CD14-positive monocyte (primary cell): ENCODE data around the gene CGB1. TPM values are rescaled to one million over a fixed set of nuclear protein-coding genes. Genes with fewer than 3 reads are reported as not detected.
"Not testable (repeated sequence)": the region's sequence is repeated elsewhere in the genome, so short reads cannot be mapped to it uniquely, and the experiment has no call there.

Experiments used
- DNase-seq, 3 donors: peaks; one replicate each; pipeline ENCODE4 v3.0.0-alpha.2; 2011 to 2022
- H2AFZ ChIP-seq: 2 replicates; pipeline ENCODE4 v1.6.0; 2012; ENCODE audit warnings: mild to moderate bottlenecking, low read depth, low read length, inconsistent platforms; ENCODE audit not compliant: insufficient read depth, poor library complexity, severe bottlenecking
- H3K27ac ChIP-seq, 2 donors: 1 replicate in 1 of 2; 2 replicates in 1 of 2; pipeline ENCODE4 v1.5.1; 2012 to 2013; ENCODE audit warnings: low read length in 2 of 2, control low read depth in 1 of 2, inconsistent platforms in 1 of 2, low read depth in 1 of 2, mild to moderate bottlenecking in 1 of 2
- H3K27me3 ChIP-seq, 2 donors: one replicate each; pipeline versions ENCODE4 v1.6.0 to v1.6.1; 2011 to 2013; ENCODE audit warnings: low read length in 2 of 2; ENCODE audit not compliant: control insufficient read depth in 2 of 2, insufficient read depth in 2 of 2
- H3K36me3 ChIP-seq, 2 donors: replicated peaks in 1 of 2; 1 replicate in 1 of 2; 2 replicates in 1 of 2; pipeline versions ENCODE4 v1.5.1 to v1.6.1; 2012 to 2013; ENCODE audit warnings: low read length in 2 of 2, control low read depth in 1 of 2, inconsistent platforms in 1 of 2, mild to moderate bottlenecking in 1 of 2; ENCODE audit not compliant: insufficient read depth in 2 of 2, control insufficient read depth in 1 of 2
- H3K4me1 ChIP-seq, 2 donors: 1 replicate in 1 of 2; 2 replicates in 1 of 2; pipeline versions ENCODE4 v1.5.1 to v1.6.1; 2012 to 2013; ENCODE audit warnings: low read length in 2 of 2, control low read depth in 1 of 2, inconsistent platforms in 1 of 2, mild to moderate bottlenecking in 1 of 2, moderate library complexity in 1 of 2; ENCODE audit not compliant: insufficient read depth in 2 of 2, control insufficient read depth in 1 of 2
- H3K4me2 ChIP-seq: replicated peaks from 2 replicates; pipeline ENCODE3; 2012; ENCODE audit warnings: low read length, moderate library complexity, mild to moderate bottlenecking; ENCODE audit not compliant: poor library complexity, severe bottlenecking; ENCODE audit errors: extremely low read depth
- H3K4me3 ChIP-seq, 3 experiments: fragments of 200-600 bp in 1 of 3; sonication (generic) in 1 of 3; replicated peaks in 1 of 3; 1 replicate in 2 of 3; 2 replicates in 1 of 3; pipeline ENCODE4 v1.5.1; 2011 to 2013; ENCODE audit warnings: low read length in 3 of 3, mild to moderate bottlenecking in 3 of 3, control low read depth in 2 of 3, low read depth in 2 of 3, inconsistent platforms in 1 of 3, moderate library complexity in 1 of 3
- H3K79me2 ChIP-seq: 2 replicates; pipeline ENCODE4 v1.6.0; 2012; ENCODE audit warnings: mild to moderate bottlenecking, control low read depth, inconsistent platforms, low read length, moderate library complexity; ENCODE audit not compliant: insufficient read depth
- H3K9ac ChIP-seq: 2 replicates; pipeline ENCODE4 v1.6.0; 2017; ENCODE audit warnings: low read length, mild to moderate bottlenecking; ENCODE audit not compliant: insufficient read depth, poor library complexity, severe bottlenecking
- H3K9me3 ChIP-seq, 2 donors: replicated peaks in 1 of 2; 1 replicate in 1 of 2; 2 replicates in 1 of 2; pipeline versions ENCODE4 v1.5.1 to v1.6.1; 2012 to 2013; ENCODE audit warnings: low read length in 2 of 2, control low read depth in 1 of 2; ENCODE audit not compliant: control insufficient read depth in 1 of 2, insufficient read depth in 1 of 2
- H4K20me1 ChIP-seq: 2 replicates; pipeline ENCODE4 v1.6.0; 2012; ENCODE audit warnings: mild to moderate bottlenecking, low read length, control low read depth, moderate library complexity; ENCODE audit not compliant: insufficient read depth
- H3K27ac Mint-ChIP-seq, 7 donors: one replicate each; pipeline ENCODE4 v1.8.0; 2020; ENCODE audit warnings: mild to moderate bottlenecking in 7 of 7, mixed read lengths in 7 of 7, moderate library complexity in 6 of 7, inconsistent platforms in 2 of 7
- H3K27me3 Mint-ChIP-seq, 3 donors: one replicate each; pipeline ENCODE4 v1.8.0; 2021 to 2022; ENCODE audit warnings: low read depth in 3 of 3, mild to moderate bottlenecking in 3 of 3, mixed read lengths in 3 of 3, moderate library complexity in 3 of 3, inconsistent platforms in 1 of 3
- H3K36me3 Mint-ChIP-seq, 2 donors: one replicate each; pipeline ENCODE4 v1.8.0; 2020; ENCODE audit warnings: mixed read lengths in 2 of 2, inconsistent platforms in 1 of 2, mild to moderate bottlenecking in 1 of 2
- H3K4me1 Mint-ChIP-seq: one replicate; pipeline ENCODE4 v1.8.0; 2020; ENCODE audit warnings: mild to moderate bottlenecking, mixed read lengths
- H3K4me3 Mint-ChIP-seq, 2 donors: one replicate each; pipeline ENCODE4 v1.8.0; 2020; ENCODE audit warnings: mild to moderate bottlenecking in 2 of 2, mixed read lengths in 2 of 2, moderate library complexity in 1 of 2
- H3K9me3 Mint-ChIP-seq, 7 donors: one replicate each; pipeline ENCODE4 v1.8.0; 2020 to 2022; ENCODE audit warnings: mixed read lengths in 7 of 7, mild to moderate bottlenecking in 6 of 7, moderate library complexity in 6 of 7, inconsistent platforms in 2 of 7
- WGBS: methylation state at CpG from one replicate; pipeline ENCODE4 v1.1.5; 2013; ENCODE audit warnings: missing lambda C conversion rate; ENCODE audit not compliant: insufficient coverage; 5-methylcytosine and 5-hydroxymethylcytosine counted together
- intact Hi-C, 2 donors: fragments of 100-400 bp; cut with micrococcal nuclease; formaldehyde crosslinking; loops; one replicate each; pipeline versions ENCODE4 v1.15.0 to v1.15.1; 2023
- polyA plus RNA-seq, 3 donors: library from polyadenylated mRNA; depleted of rRNA in 1 of 3; unstranded in 2 of 3; stranded (reverse) in 1 of 3; fragments of 300-500 nt in 2 of 3; fragments of >200 nt in 1 of 3; fragmentation: Illumina TruSeq in 2 of 3; gene quantifications; 1 replicate in 2 of 3; 2 replicates in 1 of 3; pipeline ENCODE4 v1.2.3, GENCODE V29; 2012 to 2021

Gene CGB1
- polyA plus RNA-seq, 3 donors = not detected

GRCh38 chr19:49025599-49025998, 11.1 kb downstream of the CGB1 start:
- H3K27ac Mint-ChIP-seq, H3K4me3 ChIP-seq, DNase-seq, H3K36me3 ChIP-seq, intact Hi-C loops, H3K4me1 Mint-ChIP-seq, H3K9ac ChIP-seq, H2AFZ ChIP-seq, H3K79me2 ChIP-seq, H3K4me2 ChIP-seq, H3K36me3 Mint-ChIP-seq, H3K27ac ChIP-seq, H3K9me3 Mint-ChIP-seq, H3K4me3 Mint-ChIP-seq, H3K9me3 ChIP-seq, H4K20me1 ChIP-seq, H3K4me1 ChIP-seq: not testable (repeated sequence)
- H3K27me3 ChIP-seq = peaks cover 3 to 13% of the 10 kb centered on the region in 2 donors
- H3K27me3 Mint-ChIP-seq = peaks cover 12 to 21% (median 15%) of the 10 kb centered on the region in 3 donors
- 92% methylated on average over 9 of the region's 23 CpGs for WGBS

DNA sequence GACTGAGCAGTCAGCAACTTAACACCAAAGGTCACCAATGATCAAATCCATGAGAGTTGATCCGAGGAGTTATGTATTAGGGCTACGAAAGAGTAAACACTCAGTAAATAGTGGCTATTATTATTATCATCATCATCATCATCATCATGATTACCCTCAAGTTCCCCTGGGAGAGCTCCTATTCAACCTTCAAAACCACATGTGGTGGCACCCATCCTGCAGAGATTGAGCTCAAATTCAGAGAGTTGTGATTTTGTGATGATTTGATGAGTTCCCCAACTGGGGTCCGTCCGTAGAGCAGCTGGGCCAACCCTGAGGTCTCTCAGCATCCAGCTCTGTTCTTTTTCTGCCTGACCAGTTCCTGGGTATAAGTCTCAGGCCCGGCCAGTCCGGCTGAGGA, 11.6 kb downstream of the CGB1 start:
- peaks cover 5 to 18% of the 10 kb centered on the region in 2 donors for H3K27me3 ChIP-seq
- H3K79me2 ChIP-seq, H3K9me3 ChIP-seq, H3K9me3 Mint-ChIP-seq, DNase-seq, H3K4me3 ChIP-seq, H3K27ac Mint-ChIP-seq, H4K20me1 ChIP-seq, H3K36me3 Mint-ChIP-seq, H3K4me2 ChIP-seq, H2AFZ ChIP-seq, H3K27ac ChIP-seq, H3K36me3 ChIP-seq, H3K4me3 Mint-ChIP-seq, intact Hi-C loops, H3K9ac ChIP-seq, H3K4me1 Mint-ChIP-seq, H3K4me1 ChIP-seq: not testable (repeated sequence)
- H3K27me3 Mint-ChIP-seq = peaks cover 17 to 26% (median 20%) of the 10 kb centered on the region in 3 donors
- WGBS = no CpG with 5 or more reads among the region's 6 CpGs

- H3K4me2 ChIP-seq, H3K27ac ChIP-seq, H3K9me3 Mint-ChIP-seq, H3K4me1 ChIP-seq, H3K79me2 ChIP-seq, H3K36me3 Mint-ChIP-seq, intact Hi-C loops, DNase-seq, H3K4me3 Mint-ChIP-seq, H4K20me1 ChIP-seq, H3K27ac Mint-ChIP-seq, H3K9me3 ChIP-seq, H3K4me3 ChIP-seq, H2AFZ ChIP-seq, H3K36me3 ChIP-seq, H3K9ac ChIP-seq: not testable (repeated sequence)
- H3K4me1 Mint-ChIP-seq = peaks cover 13% of the 10 kb centered on the region
- WGBS = no CpG with 5 or more reads among the region's 15 CpGs
- peaks cover 25 to 31% (median 28%) of the 10 kb centered on the region in 3 donors for H3K27me3 Mint-ChIP-seq
- H3K27me3 ChIP-seq = peaks cover 5 to 26% of the 10 kb centered on the region in 2 donors
Observed at GRCh38 chr19:49024233-49024632, 12.5 kb downstream of the CGB1 start, which contains the start of gene CGB3. Gene CGB3 (minus strand): TSS chr19:49024333. CDS start chr19:49023971, 362 bp downstream.
